Stimulated activated naive CD8-positive, alpha-beta T cell treated with anti-CD3 and anti-CD28 coated beads, Interleukin-15, Interleukin-2, amounts not matched to agents 100 ng/mL and 50 ng/mL, for 24 hours (primary cell): ENCODE results near the gene NLRP1.

ENCODE experiments used
- H3K27ac Mint-ChIP-seq: one replicate; pipeline ENCODE4 v1.8.0; 2021; ENCODE audit warnings: mild to moderate bottlenecking, mixed read lengths
- H3K27me3 Mint-ChIP-seq: one replicate; pipeline ENCODE4 v1.8.0; 2021; ENCODE audit warnings: mixed read lengths
- H3K36me3 Mint-ChIP-seq: one replicate; pipeline ENCODE4 v1.8.0; 2021; ENCODE audit warnings: low read depth, mixed read lengths
- H3K4me1 Mint-ChIP-seq: one replicate; pipeline ENCODE4 v1.8.0; 2021; ENCODE audit warnings: low read depth, mixed read lengths
- H3K4me3 Mint-ChIP-seq: one replicate; pipeline ENCODE4 v1.8.0; 2021; ENCODE audit warnings: mild to moderate bottlenecking, mixed read lengths
- H3K9me3 Mint-ChIP-seq: one replicate; pipeline ENCODE4 v1.8.0; 2021; ENCODE audit warnings: mixed read lengths

NLRP1 gene

GRCh38 chr17:5500589-5501391, 83.5 kb downstream of the NLRP1 start:
- no peak overlapping the region for H3K27ac Mint-ChIP-seq
- H3K4me1 Mint-ChIP-seq = peaks cover 21% of the 10 kb centered on the region
- H3K36me3 Mint-ChIP-seq = no peaks in the 10 kb centered on the region
- no peaks in the 10 kb centered on the region for H3K9me3 Mint-ChIP-seq
- H3K27me3 Mint-ChIP-seq = no peaks in the 10 kb centered on the region
- H3K4me3 Mint-ChIP-seq = peak overlapping the region; percentile 89

- Mint-ChIP-seq H3K27ac (no peak overlapping the region), H3K4me3 (peak overlapping the region; percentile 89), H3K9me3 (no peaks in the 10 kb centered on the region), H3K36me3 (no peaks in the 10 kb centered on the region), H3K4me1 (peaks cover 21% of the 10 kb centered on the region), H3K27me3 (no peaks in the 10 kb centered on the region)
These were observed 84.1 kb downstream of the NLRP1 start for GRCh38 chr17:5500247-5500588.

DNA sequence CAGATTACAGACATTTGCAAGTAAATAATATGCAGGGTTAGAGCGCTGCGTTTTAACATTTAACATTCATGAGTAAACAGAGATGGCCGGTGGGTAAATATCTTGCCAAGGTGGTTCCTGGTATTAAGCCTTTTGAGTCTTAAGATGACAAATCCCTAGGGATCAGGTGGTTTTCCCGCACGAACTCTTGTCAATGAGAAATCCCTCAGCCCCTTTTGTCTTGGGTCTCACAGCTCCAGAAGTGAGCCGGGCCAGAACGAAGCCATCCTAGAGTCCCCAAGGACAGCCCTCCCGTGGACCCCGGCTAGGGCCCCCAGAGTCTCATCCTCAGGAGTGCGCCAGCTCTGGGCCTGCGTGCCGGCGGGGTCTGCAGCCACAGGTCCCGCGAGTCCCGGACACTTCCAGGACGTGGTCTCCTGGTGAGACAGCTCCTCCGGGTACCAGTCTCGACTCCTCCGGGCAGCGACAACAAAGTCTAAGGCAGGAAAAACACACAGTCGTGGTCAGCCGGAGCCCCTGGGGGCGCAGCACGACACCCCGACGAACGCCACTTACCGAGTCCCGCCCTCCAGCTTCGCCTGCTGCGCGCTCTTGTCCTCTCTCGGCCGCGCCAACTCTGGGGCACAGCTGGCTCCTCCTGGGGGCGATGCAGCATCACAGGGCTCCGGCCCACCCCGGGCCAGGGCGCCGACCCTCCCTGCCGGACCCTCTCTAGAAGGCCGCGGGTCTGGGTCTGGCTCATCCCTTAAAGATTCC, 84.7 kb downstream of the NLRP1 start:
- H3K9me3 Mint-ChIP-seq = no peaks in the 10 kb centered on the region

DNA sequence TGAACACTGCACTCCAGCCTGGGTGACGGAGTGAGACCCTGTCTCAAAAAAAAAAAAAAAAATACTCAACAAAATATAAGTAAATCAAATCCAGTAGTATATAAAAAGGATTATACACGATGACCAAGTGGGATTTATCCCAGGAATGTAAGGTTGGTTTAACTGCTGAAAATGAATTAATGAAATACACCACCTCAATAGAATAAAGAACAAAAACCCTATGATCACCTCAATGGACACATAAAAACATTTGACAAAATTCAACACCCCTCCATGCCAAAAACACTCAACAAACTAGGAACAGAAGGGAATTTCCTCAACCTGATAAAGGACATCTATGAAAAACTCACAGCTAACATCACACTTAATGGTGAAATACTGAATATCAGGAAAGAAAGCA, 91.3 kb downstream of the NLRP1 start:
- peaks cover 16% of the 10 kb centered on the region for H3K4me1 Mint-ChIP-seq
- no peaks in the 10 kb centered on the region for H3K27me3 Mint-ChIP-seq
- H3K27ac Mint-ChIP-seq = no peak overlapping the region
- no peak overlapping the region for H3K4me3 Mint-ChIP-seq
- H3K9me3 Mint-ChIP-seq = peaks cover 4% of the 10 kb centered on the region
- H3K36me3 Mint-ChIP-seq = peaks cover 34% of the 10 kb centered on the region

More for the DNA sequence above, 84.7 kb downstream of the NLRP1 start:
- peaks cover 21% of the 10 kb centered on the region for H3K4me1 Mint-ChIP-seq
- peak overlapping the region; percentile 89 for H3K4me3 Mint-ChIP-seq
- H3K27ac Mint-ChIP-seq = no peak overlapping the region
- H3K36me3 Mint-ChIP-seq = no peaks in the 10 kb centered on the region
- H3K27me3 Mint-ChIP-seq = no peaks in the 10 kb centered on the region

- Mint-ChIP-seq H3K27me3 (no peaks in the 10 kb centered on the region), H3K9me3 (peaks cover 4% of the 10 kb centered on the region), H3K4me1 (peaks cover 48% of the 10 kb centered on the region), H3K27ac (no peak overlapping the region), H3K36me3 (peaks cover 61% of the 10 kb centered on the region), H3K4me3 (peak overlapping the region; percentile 4)
These were observed 95.6 kb downstream of the NLRP1 start for GRCh38 chr17:5488752-5489151.

DNA sequence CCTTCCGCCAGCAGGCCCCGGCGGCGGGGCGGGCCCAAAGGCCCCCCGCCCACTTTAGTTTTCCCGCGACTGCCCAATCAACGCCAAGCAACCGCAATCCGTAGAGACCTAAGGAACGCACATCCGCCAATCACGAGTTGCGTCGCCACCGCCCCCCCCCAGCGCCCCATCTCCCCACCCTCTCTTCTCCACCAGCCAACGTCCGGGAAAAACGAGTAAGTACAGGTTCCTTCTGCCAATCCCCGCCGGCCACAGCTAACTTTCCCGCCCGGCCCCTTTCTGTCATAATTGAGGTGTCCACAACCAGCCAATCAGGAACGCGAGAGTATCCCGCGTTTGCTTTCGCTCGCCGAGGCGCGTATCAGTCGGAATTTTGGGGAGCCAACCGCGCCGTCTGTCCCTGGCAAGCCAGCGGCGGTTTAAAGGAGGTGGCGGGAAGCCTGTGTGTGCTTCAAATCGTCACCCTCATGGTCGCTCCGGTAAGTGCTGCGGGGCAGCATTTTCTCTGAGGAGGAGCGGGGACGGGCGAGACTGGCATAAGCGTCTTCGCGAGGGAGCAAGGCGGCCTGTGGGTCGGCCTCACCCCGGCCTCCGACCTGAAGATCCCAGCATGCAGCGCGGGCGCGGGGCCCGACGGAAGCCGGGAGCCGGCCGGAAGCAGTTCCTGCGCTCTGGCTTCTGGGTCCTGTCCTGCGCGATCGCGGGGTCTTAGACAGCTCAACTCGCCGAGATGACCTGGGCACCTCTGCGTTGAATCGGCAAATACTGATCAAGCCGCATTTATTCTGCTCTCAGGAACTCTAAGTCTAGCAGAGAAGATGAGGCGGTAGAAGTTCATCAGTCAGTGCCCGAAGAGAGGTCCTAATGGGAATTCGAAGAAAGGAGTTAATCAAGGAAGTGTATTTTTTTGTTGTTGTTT, 97.8 kb downstream of the NLRP1 start, which contains the start of gene MIS12:
TSS of gene MIS12 (plus strand) at position 361 of the 919 bp plus-strand sequence. CDS start 2,297 bp downstream, outside the sequence.
- H3K9me3 Mint-ChIP-seq = no peaks in the 10 kb centered on the region
- peaks cover 78% of the 10 kb centered on the region for H3K36me3 Mint-ChIP-seq
- peaks cover 58% of the 10 kb centered on the region for H3K4me1 Mint-ChIP-seq

DNA sequence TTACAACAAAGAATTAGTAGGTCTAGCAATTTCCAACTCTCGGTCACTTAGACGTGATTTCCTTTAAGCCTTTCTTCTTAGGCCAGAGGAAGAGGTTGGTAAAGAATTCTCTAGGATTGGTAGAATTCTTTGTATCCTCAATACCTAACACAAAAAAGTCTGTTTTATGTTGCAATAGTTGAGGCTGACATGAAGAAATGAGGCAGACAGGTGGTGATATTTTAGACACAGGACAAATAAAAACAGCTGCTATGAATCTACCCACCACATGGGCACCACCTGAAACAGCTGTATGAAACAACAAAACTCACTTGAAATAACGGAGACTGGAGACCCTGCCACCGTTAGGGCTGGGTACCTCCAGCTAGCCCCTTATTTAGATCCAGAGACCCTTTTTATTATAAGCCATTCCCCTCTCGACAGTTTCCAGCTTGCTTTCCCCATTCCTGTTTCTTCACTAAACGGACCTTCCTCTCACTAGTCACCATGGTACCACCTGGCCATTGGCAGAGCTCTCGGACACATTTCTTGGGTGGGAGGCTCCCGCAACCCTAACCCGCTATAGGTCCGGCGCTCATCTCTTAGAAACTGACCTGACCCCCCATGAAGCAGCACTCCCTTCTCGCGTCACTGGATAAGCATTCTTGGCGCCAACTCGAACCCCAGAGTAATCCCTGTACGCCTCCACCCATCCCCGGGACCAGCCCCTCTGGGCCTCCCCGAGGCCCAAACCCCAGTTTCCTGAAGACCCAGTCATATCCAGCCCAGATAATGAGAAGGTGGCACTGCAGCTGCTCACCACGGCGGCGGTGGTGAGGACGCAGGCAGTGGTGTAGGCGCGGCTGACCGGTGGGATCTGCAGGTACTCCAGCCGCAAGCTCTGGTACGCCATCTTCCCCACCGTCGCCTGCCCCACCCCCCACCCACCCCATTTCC, 98.8 kb downstream of the NLRP1 start, which contains the start of gene DERL2:
TSS of gene DERL2 (minus strand) at position 909 of the 936 bp plus-strand sequence. CDS start at position 892, 17 bp downstream.
- peak within 1 kb of the TSS; percentile 99 for H3K4me3 Mint-ChIP-seq
- H3K27me3 Mint-ChIP-seq = no peaks in the 10 kb centered on the region
- peaks cover 58% of the 10 kb centered on the region for H3K4me1 Mint-ChIP-seq
- peaks cover 82% of the 10 kb centered on the region for H3K36me3 Mint-ChIP-seq
- peak within 1 kb of the TSS; percentile 98 for H3K27ac Mint-ChIP-seq
- no peaks in the 10 kb centered on the region for H3K9me3 Mint-ChIP-seq

More for the DNA sequence above, 97.8 kb downstream of the NLRP1 start, which contains the start of gene MIS12:
- Mint-ChIP-seq H3K27ac (peak within 1 kb of the TSS; percentile 98), H3K4me3 (peak within 1 kb of the TSS; percentile 99), H3K27me3 (no peaks in the 10 kb centered on the region)

DNA sequence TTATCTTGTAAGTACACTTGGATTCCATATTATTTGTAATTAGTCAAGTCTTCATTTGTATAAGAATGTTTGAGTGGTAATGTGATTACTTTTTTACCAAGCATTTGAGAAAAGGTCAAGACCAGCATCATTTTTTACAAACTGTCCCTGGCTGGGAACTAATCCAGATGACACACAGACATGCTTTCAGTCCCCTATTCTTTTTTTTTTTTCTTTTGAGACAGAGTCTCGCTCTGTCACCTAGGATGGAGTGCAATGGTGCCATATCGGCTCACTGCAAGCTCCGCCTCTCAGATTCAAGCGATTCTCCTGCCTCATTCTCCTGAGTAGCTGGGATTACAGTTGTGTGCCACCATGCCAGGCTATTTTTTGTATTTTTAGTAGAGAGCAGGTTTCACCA, 102.9 kb downstream of the NLRP1 start:
- Mint-ChIP-seq H3K27me3 (no peaks in the 10 kb centered on the region), H3K27ac (no peak overlapping the region), H3K36me3 (peaks cover 82% of the 10 kb centered on the region), H3K9me3 (no peaks in the 10 kb centered on the region), H3K4me1 (peaks cover 31% of the 10 kb centered on the region), H3K4me3 (no peak overlapping the region)

GRCh38 chr17:5480962-5481361, 103.3 kb downstream of the NLRP1 start:
- Mint-ChIP-seq H3K4me1 (peaks cover 31% of the 10 kb centered on the region), H3K27me3 (no peaks in the 10 kb centered on the region), H3K27ac (no peak overlapping the region), H3K4me3 (no peak overlapping the region), H3K36me3 (peaks cover 85% of the 10 kb centered on the region), H3K9me3 (no peaks in the 10 kb centered on the region)

GRCh38 chr17:5478992-5479391, 105.3 kb downstream of the NLRP1 start:
- H3K27me3 Mint-ChIP-seq = no peaks in the 10 kb centered on the region
- H3K27ac Mint-ChIP-seq = no peak overlapping the region
- peaks cover 14% of the 10 kb centered on the region for H3K4me1 Mint-ChIP-seq
- no peak overlapping the region for H3K4me3 Mint-ChIP-seq
- peaks cover 89% of the 10 kb centered on the region for H3K36me3 Mint-ChIP-seq
- no peaks in the 10 kb centered on the region for H3K9me3 Mint-ChIP-seq

GRCh38 chr17:5473906-5474305, 110.4 kb downstream of the NLRP1 start:
- Mint-ChIP-seq H3K36me3 (peaks cover 62% of the 10 kb centered on the region), H3K9me3 (no peaks in the 10 kb centered on the region), H3K4me1 (peaks cover 9% of the 10 kb centered on the region), H3K4me3 (no peak overlapping the region), H3K27me3 (no peaks in the 10 kb centered on the region), H3K27ac (no peak overlapping the region)

DNA sequence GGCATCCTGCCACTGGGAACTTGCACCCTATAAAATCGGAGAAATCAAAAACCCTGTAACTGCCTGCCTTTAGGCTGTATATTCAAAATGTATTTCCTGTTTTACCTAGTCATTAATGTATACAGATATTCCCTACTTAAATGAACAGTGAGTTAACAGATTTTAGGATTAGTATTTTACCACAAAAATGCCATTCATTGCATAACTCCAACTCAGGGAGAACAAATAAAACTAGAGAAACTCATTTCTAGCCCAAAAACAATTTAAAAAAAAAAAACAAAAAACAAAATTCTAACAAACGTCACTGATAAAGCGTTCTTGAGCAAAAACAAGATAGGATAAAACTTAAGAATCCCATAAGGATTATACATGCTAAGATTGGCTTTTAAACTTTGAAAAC, 111.8 kb downstream of the NLRP1 start:
- no peak overlapping the region for H3K4me3 Mint-ChIP-seq
- H3K36me3 Mint-ChIP-seq = peaks cover 56% of the 10 kb centered on the region
- no peak overlapping the region for H3K27ac Mint-ChIP-seq
- peaks cover 15% of the 10 kb centered on the region for H3K4me1 Mint-ChIP-seq
- no peaks in the 10 kb centered on the region for H3K9me3 Mint-ChIP-seq
- H3K27me3 Mint-ChIP-seq = no peaks in the 10 kb centered on the region

- H3K27ac Mint-ChIP-seq = peak overlapping the region; percentile 84
- peak overlapping the region; percentile 95 for H3K4me3 Mint-ChIP-seq
- H3K4me1 Mint-ChIP-seq = peaks cover 43% of the 10 kb centered on the region
- H3K36me3 Mint-ChIP-seq = peaks cover 44% of the 10 kb centered on the region
- H3K27me3 Mint-ChIP-seq = no peaks in the 10 kb centered on the region
- H3K9me3 Mint-ChIP-seq = no peaks in the 10 kb centered on the region
These were observed 116.2 kb downstream of the NLRP1 start for GRCh38 chr17:5468075-5468473.
